TTC549 (cell line): ENCODE data around the gene CCDC167.
"Not testable (repeated sequence)": the region's sequence is repeated elsewhere in the genome, so short reads cannot be mapped to it uniquely, and the experiment has no call there.

Experiments
- FAIRE-seq: peaks from 2 replicates; lab custom pipeline; 2012; peaks lifted over from hg19 to GRCh38; lab: Jason Lieb, UNC

Gene CCDC167

DNA sequence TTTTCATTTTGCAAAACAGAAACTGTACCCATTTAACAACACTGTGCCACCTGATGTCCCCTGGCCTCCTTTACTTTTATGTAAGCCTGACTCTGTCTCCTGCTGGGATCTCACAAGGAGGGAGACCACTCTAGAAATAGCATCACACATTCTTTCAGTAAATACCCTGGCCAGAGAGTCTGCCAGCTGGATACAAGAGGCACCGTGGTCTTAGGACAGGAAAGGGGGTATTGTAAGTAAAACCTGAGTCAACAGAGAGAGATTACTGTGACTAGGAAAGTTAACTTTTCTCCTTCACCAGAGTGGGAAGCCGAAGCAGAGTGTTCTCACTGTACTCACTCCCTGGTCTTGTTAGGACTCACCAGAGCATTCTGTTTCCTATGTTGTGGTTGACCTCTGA, 38.9 kb downstream of the CCDC167 start:
- FAIRE-seq = no peak

DNA sequence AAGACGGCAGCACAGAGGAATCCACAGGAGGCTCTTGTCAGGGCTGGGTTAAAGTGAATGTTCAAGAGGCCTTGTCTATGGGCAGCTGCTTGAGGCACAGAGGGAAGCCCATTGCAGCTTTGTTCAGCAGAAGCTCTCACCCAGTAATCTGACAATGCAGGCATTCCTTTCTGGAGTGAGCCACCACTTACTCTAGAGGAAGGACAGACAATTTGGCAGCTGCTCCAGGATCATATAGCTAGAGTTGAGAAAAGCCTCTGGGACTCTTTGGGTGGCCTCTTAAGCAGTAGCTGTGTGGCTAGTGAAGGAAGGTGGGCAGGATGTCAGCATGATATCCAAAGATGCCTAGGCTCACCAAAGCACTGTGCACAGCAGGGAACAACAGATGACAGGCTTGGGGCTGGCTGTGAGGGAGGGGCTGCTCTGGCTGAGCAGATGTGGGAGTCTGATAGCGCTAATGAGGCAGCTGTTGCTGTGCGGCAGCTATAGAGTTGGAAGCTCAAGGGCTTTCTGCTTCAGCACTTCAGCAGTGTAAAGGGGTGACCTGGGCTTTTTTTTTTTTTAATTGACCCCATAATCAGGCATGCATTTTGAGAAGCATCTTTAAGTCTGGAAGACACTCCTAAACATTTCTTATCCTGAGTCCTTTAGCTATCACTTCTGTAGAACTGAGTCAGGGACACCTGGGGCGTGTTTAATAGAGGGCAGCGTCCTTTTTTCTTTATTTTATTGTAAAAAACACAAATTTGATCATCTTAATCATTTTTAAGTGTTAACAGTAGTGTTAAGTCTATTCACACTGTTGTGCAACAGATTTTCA, 39.5 kb downstream of the CCDC167 start:
- no peak for FAIRE-seq

DNA sequence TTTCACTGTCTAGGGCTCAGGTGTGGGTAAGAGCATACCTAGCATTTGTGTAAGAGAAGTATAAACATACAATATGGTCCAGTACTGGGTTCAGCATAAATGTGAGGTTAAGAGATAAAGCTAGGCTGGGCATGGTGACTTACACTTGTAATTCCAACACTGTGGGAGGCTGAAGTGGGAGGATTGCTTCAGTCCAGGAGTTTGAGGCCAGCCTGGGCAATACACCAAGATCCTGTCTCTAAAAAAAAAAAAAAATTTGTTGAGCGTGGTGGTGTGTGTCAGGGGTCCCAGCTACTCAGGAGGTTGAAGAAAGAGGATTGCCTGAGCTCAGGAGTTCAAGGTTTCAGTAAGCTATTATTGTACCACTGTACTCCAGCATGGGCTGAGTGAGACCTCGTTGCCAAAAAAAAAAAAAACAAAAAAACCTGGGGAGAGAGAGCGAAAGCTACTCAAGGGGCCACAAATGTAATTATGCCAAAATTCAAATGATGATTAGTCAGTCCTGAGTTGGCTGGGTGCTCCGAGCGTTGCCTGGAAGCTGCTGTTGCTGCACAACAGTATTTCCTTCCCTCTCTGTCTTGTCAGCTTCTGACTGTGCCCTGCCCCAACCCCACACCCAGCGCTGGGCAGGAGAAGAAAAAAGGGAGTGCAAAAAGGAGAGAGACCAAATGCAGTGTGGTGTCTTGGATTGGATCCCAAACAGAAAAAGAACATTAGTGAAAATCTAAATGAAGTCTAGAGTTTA, 42.7 kb downstream of the CCDC167 start:
- no peak for FAIRE-seq

DNA sequence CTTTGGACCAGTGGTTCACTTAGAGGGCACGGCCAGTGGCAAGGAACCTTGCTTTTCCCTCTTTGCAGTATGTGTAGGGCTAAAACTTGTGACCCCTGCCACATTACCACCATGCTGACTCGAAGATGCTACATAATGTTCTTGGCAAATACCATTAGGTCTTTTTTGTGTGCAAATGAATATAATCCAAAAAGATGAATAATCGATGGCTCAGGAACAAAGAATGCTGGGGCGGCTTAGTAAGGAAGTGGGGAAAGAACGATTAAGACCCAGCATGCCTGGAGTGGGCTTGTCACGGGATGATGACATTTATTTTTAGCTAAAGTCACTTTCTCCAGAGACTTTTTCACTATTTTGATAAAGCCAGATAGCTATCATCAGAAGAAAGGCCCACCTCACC, 43.6 kb downstream of the CCDC167 start:
- FAIRE-seq = no peak

DNA sequence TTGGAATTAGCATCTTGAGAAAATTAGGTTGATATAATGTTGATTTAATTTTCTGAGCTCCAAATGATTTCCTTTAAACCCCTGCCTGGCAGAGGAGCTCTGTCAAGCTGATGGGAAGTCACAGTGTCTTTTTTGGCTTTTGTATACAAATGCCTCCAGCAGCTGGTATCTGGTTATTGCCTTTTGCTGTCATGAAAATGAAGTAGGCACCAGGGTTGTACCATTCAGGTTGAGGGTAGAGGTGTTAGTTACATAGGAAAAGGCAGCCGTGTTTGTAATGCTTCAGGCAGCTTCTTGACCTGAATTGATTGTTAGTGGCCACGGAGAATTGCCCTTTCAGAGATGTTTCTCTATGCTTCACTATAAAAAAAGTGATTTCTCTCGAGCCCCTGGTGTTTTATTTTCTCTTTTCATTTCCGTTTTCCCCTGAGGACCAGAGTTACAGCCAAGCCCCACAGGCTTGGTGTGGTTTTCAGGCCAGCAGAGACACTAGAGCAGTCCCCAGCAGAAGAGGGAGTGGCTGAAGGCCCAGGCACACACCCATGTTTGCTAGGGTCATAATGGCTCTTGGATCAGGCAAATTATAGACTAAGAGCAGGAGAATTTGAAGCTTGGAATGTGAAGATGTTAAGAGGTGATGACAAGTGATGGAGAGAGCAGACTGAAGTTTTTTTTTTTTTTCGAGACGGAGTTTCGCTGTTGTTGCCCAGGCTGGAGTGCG, 45.1 kb downstream of the CCDC167 start:
- no peak for FAIRE-seq

DNA sequence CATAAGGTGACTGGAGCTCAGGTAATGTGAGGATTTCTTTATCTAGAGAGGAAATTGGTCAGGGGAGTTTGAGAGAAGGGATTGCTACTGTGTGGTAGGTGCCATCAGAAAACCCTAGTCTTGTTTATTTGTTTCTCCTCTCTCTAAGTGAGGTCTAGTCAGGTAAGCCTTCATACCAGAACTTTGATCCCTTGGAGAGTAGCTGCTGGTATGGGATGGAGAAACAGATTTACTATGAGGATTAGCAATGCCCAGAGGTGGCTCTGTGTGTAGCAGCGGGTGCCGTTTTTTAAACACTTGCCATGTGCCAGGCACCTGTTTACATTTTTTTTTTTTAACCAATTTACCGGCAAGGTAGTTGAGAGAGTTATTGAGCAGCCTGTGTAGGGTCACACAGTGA, 47.2 kb downstream of the CCDC167 start:
- FAIRE-seq = no peak

DNA sequence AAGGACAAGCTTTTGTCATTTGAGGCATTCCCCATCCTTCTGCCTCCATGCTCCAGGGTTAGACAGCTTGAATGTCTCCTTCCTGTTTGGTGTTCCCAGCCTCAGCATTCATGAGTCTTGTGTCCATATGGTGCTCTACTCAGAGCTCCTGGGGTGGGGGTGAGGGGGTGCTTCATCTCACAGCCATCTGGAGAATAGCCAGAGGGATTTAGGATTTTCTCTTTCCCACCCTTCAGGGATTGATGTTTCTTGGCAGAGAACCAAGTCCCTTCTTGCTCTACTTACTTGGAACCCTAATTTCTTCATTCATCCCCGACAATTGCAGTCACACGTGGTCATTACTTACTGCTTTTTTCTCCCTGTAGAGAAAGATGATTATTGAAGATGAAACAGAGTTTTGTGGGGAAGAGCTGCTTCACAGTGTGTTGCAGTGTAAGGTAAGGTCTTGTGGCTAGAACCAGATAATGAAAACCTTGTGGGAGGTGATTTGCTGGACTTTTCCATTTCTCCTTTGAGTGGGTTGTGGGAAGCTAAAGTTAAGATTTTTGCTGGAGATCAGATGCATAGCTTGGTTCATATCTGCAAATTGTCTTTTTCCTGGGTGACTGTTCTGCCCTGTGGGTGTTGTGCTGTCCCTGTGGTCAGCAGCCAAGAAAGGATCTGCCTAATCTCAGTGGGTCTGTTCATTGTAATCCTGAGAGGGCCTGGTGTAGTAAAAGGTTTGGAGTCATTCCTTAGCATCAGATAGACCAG, 48.1 kb downstream of the CCDC167 start:
- no peak for FAIRE-seq

DNA sequence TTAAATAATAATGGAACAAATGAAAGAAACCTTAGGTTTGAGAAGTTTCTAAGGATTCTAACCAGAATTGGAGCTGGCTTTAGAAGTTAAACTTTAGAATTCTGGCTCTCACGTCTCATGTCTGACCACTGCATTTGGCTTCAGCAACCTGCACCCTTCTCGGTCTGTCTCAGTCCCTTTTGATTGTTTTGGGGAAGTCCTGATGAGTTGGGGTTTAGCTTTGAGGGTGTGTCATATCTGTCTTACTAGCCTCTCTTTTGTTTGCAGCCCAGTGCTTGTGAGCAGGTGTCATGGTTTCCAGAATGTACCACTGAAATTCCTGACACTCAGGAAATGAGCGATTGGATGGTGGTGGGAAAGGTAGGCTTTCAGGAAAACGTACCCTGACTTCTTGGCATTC, 49.7 kb downstream of the CCDC167 start:
- FAIRE-seq = no peak

DNA sequence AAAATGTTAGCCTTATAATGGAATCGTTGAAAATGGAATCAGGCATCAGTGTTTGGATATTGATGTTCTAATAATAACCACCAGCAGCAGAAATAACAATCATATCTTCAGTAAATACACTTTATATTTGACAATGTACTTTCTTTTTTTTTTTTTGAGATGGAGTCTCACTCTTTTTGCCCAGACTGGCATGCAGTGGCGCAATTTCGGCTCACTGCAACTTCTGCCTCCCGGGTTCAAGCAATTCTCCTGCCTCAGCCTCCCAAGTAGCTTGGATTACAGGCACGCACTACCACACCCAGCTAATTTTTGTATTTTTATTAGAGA, 56.5 kb downstream of the CCDC167 start:
- not testable (repeated sequence) for FAIRE-seq

DNA sequence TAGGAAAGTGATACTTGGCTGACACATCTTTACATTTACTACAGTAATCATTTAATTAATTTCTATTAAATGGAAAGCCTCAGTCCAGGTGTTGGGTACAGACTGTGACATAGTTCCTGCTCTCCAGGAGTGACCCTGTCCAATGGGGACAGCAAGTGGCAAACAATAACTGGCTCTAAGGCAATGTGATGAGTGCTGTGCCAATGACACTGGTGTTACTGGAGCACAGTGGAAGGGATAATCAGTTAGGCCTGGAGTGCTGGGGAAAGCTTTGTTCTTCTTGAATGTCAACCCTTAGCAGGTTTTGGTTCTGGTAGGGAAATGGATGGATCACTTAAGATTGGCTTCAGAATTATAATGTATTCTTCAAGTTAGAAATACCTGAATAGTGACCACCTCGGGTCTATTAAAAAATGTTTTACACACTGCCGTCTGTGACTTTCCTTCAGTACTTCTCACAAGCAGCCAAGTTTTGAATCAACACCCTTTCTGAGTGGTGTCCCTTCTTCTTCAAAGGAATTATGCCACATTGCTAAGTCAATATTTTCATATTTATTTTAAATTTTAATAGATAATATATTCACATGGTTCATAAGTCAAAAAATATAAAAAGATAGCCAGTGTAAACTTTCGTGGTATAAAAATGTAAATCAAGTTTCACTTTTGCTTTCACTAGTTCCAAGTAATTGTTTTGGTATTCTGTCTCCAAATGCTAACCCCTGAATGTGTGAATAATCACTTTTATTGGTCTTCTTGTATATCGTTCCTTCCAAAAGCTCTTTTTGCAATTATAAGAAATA, 57.1 kb downstream of the CCDC167 start:
- FAIRE-seq = no peak

DNA sequence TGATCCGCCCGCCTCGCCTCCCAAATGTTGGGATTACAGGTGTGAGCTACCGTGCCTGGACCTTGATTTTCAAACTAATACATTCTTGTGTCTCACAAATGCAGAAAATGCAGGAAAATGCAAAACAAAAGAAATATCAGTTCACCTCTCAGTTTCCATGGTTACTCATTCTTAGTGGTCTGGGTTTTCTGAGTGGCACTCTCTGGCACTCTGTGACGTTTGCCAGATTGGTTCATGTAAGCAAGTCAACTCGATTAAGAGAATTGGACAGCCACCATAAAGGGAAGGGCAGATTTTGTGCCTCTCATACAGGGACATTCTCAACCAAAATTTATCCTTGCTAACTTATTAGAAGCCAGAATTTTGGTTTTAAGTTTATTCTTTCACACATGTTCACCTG, 58.0 kb downstream of the CCDC167 start:
- no peak for FAIRE-seq

DNA sequence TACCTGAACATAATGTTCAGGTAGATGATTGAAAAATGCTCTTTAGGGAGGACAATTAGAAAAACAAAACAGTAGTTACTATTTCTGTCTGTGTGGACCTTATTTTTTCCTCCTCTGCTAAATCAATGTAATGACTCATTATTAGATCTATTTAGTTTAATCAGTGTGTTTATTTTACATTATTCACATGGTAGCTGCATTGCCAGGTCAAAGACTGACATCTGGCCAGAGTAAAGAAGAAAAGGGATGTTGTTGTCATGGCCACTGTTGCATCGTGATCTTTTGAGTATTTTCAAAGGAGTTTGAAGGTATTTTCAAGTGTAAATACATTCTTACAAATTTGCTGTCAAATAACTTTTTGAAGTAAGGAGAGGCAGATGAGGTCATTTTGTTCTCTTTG, 60.8 kb downstream of the CCDC167 start:
- no peak for FAIRE-seq

DNA sequence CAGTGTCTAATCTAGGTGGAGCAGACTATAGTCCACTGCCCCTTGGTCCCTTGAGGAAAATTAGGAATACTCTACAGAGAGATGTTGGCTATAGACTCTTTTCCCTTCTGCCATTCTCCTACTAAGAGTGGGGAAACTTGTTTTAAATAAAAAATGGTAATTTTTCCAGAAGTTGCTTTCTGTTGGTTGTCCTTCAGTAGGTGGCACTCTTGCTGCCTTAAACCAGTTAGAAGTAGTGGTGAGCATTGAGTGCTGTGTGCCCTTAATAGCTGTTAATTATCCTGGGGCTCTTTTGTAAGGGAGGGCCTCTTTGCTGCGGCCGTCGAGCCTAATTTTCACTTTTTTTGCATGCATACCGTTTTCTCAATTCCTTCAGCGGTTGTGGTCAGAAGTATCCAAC, 63.9 kb downstream of the CCDC167 start:
- FAIRE-seq = no peak

DNA sequence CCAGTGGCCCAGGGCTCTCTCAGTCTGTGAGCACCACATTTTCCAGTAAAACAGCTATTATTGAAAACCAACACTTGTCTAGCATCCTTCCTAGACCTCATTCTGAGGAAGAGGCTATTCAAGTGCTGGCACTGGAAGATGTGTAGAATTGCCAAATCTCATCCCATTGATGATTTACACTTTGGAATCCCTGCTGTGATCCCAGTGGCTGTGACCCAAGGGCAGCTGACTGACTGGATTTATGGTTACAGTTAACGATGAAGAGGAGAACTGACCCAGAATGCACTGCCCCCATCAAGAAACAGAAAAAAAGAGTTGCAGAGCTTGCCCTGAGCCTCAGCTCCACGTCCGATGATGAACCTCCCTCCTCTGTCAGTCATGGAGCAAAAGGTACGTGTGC, 64.3 kb downstream of the CCDC167 start:
- FAIRE-seq = no peak

DNA sequence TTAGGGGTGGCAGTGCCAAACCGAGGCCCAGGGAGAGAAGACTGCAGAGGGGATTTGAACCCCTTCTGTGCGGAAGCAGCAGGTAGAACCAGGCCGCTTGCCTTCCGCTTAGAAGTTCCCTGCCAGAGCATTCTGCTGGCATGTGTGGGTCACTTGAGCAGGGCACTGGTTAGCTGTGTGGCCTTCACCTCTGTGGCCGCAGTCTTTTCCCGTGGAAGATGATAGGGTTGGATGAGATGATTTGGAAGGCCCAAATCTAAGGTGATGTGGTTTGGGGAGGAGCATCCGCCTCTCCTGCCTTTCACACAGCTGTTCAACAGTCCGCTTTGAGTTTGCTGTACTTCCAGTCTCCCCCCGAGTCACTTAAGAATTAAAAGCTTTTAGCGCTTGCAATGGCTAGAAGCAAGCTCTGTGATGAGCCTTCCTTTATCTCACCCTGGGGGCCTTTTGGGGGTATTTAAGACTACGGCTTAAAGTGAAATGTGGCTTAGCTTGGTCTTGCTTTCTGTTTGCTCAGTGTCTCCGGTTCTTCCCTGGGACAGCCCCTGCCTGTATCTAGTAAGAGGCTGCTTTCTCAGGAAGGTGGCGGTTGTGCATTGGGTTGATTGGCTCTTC, 65.9 kb downstream of the CCDC167 start:
- no peak for FAIRE-seq
